ENCODE results near the gene CDKN1C. TPM values are rescaled to one million over a fixed set of nuclear protein-coding genes. Genes with fewer than 3 reads are reported as not detected.
A peak's percentile ranks its signal among the peaks of the same experiment; 100 is the strongest.

The CDKN1C gene
- total and polyA plus RNA-seq, 2 donors from 2014 or later = 54.8 to 192 TPM

- FAIRE-seq (no peak), DNase-seq (no peak)
- H3K4me3 ChIP-seq (ENCODE audit: low read length in 3 of 3) = no peak overlapping the region
- no peak overlapping the region for H3K9ac ChIP-seq (ENCODE audit: low read length in 3 of 3)
- H3K36me3 ChIP-seq (ENCODE audit: control insufficient read depth in 2 of 3, insufficient read depth in 3 of 3, low read length in 3 of 3) = no peaks in the 10 kb centered on the region
- TF ChIP-seq CTCF (IDR thresholded peaks at IDR 0.05; ENCODE audit: borderline replicate concordance, extremely low read depth, insufficient read depth) = no peak
- H3K9me3 ChIP-seq (ENCODE audit: control insufficient read depth in 2 of 3, insufficient read depth in 1 of 3, low read length in 3 of 3) = no peaks in the 10 kb centered on the region
- no peak overlapping the region for H3K27ac ChIP-seq (ENCODE audit: low read depth in 2 of 2, low read length in 2 of 2)
- H3K4me1 ChIP-seq (ENCODE audit: control insufficient read depth in 2 of 3, insufficient read depth in 2 of 3, low read depth in 1 of 3, low read length in 3 of 3) = no peaks in the 10 kb centered on the region
- H3K27me3 ChIP-seq (ENCODE audit: control insufficient read depth, insufficient read depth, low read length) = no peaks in the 10 kb centered on the region
- intact Hi-C loops (cut with DNase I) = no loop called here
These were observed 25.9 kb downstream of the CDKN1C start for GRCh38 chr11:2859699-2860037.

- Histone ChIP-seq H3K4me3 (ENCODE audit: low read length in 3 of 3) (no peak overlapping the region), H3K36me3 (ENCODE audit: control insufficient read depth in 2 of 3, insufficient read depth in 3 of 3, low read length in 3 of 3) (no peaks in the 10 kb centered on the region), H3K9me3 (ENCODE audit: control insufficient read depth in 2 of 3, insufficient read depth in 1 of 3, low read length in 3 of 3) (no peaks in the 10 kb centered on the region), H3K27ac (ENCODE audit: low read depth in 2 of 2, low read length in 2 of 2) (no peak overlapping the region), H3K4me1 (ENCODE audit: control insufficient read depth in 2 of 3, insufficient read depth in 2 of 3, low read depth in 1 of 3, low read length in 3 of 3) (no peaks in the 10 kb centered on the region), H3K27me3 (ENCODE audit: control insufficient read depth, insufficient read depth, low read length) (no peaks in the 10 kb centered on the region), H3K9ac (ENCODE audit: low read length in 3 of 3) (no peak overlapping the region)
- FAIRE-seq (no peak), DNase-seq (no peak)
- TF ChIP-seq CTCF (IDR thresholded peaks at IDR 0.05; ENCODE audit: borderline replicate concordance, extremely low read depth, insufficient read depth) = no peak
- intact Hi-C loops (cut with DNase I) = no loop called here
These were observed 26.4 kb downstream of the CDKN1C start for GRCh38 chr11:2858995-2859698.

- no peak overlapping the region for H3K4me3 ChIP-seq (ENCODE audit: low read length in 3 of 3)
- FAIRE-seq (no peak), DNase-seq (peak in 2 of 5 donors; percentile 34 to 49)
- intact Hi-C loops (cut with DNase I) = no loop called here
- H3K27me3 ChIP-seq (ENCODE audit: control insufficient read depth, insufficient read depth, low read length) = no peaks in the 10 kb centered on the region
- peaks cover 0 to 2% (median 0%) of the 10 kb centered on the region in 3 donors for H3K9me3 ChIP-seq (ENCODE audit: control insufficient read depth in 2 of 3, insufficient read depth in 1 of 3, low read length in 3 of 3)
- no peak for TF ChIP-seq CTCF (IDR thresholded peaks at IDR 0.05; ENCODE audit: borderline replicate concordance, extremely low read depth, insufficient read depth)
- no peak overlapping the region for H3K9ac ChIP-seq (ENCODE audit: low read length in 3 of 3)
- H3K27ac ChIP-seq (ENCODE audit: low read depth in 2 of 2, low read length in 2 of 2) = no peak overlapping the region
- H3K36me3 ChIP-seq (ENCODE audit: control insufficient read depth in 2 of 3, insufficient read depth in 3 of 3, low read length in 3 of 3) = no peaks in the 10 kb centered on the region
- no peaks in the 10 kb centered on the region for H3K4me1 ChIP-seq (ENCODE audit: control insufficient read depth in 2 of 3, insufficient read depth in 2 of 3, low read depth in 1 of 3, low read length in 3 of 3)
These were observed 27.7 kb downstream of the CDKN1C start for GRCh38 chr11:2857918-2858317.

GRCh38 chr11:2857276-2857675 lies 28.3 kb downstream of the CDKN1C start:
- H3K4me3 ChIP-seq (ENCODE audit: low read length in 3 of 3) = no peak overlapping the region
- H3K9ac ChIP-seq (ENCODE audit: low read length in 3 of 3) = no peak overlapping the region
- TF ChIP-seq CTCF (IDR thresholded peaks at IDR 0.05; ENCODE audit: borderline replicate concordance, extremely low read depth, insufficient read depth) = no peak
- peaks cover 0 to 2% (median 0%) of the 10 kb centered on the region in 3 donors for H3K9me3 ChIP-seq (ENCODE audit: control insufficient read depth in 2 of 3, insufficient read depth in 1 of 3, low read length in 3 of 3)
- no peak for FAIRE-seq
- intact Hi-C loops (cut with DNase I) = no loop called here
- H3K27me3 ChIP-seq (ENCODE audit: control insufficient read depth, insufficient read depth, low read length) = no peaks in the 10 kb centered on the region
- no peak for DNase-seq
- H3K27ac ChIP-seq (ENCODE audit: low read depth in 2 of 2, low read length in 2 of 2) = no peak overlapping the region
- no peaks in the 10 kb centered on the region for H3K36me3 ChIP-seq (ENCODE audit: control insufficient read depth in 2 of 3, insufficient read depth in 3 of 3, low read length in 3 of 3)
- no peaks in the 10 kb centered on the region for H3K4me1 ChIP-seq (ENCODE audit: control insufficient read depth in 2 of 3, insufficient read depth in 2 of 3, low read depth in 1 of 3, low read length in 3 of 3)
